HG03571 (cell line): ENCODE data around the gene MUCL3.
"Not testable (repeated sequence)": the region's sequence is repeated elsewhere in the genome, so short reads cannot be mapped to it uniquely, and the experiment has no call there.

ENCODE experiments used
- ATAC-seq: cut with Tn5 transposase; IDR thresholded peaks from one replicate; pipeline ENCODE4 v1.9.1; 2021; ENCODE audit not compliant: unreplicated experiment

Gene MUCL3

GRCh38 chr6:30908700-30909099 lies 32.1 kb upstream of the MUCL3 start:
- no peak for ATAC-seq

GRCh38 chr6:30910473-30910872 lies 30.3 kb upstream of the MUCL3 start:
- not testable (repeated sequence) for ATAC-seq

GRCh38 chr6:30912746-30913520 lies 27.8 kb upstream of the MUCL3 start:
- ATAC-seq, result no peak

GRCh38 chr6:30913721-30914075 lies 27.1 kb upstream of the MUCL3 start:
- peak; percentile 21 for ATAC-seq

- peak; percentile 79 for ATAC-seq
Observed at GRCh38 chr6:30914076-30914853, 26.5 kb upstream of the MUCL3 start, which contains the start of gene VARS2. VARS2 (plus strand) TSS chr6:30914238; CDS start chr6:30914837, 599 bp downstream.

- no peak for ATAC-seq
Observed at GRCh38 chr6:30914854-30915590, 25.8 kb upstream of the MUCL3 start.

- ATAC-seq, result no peak
Observed at GRCh38 chr6:30915591-30915946, 25.2 kb upstream of the MUCL3 start.

GRCh38 chr6:30917041-30917440 lies 23.7 kb upstream of the MUCL3 start:
- ATAC-seq, result no peak

GRCh38 chr6:30917487-30917886 lies 23.3 kb upstream of the MUCL3 start:
- ATAC-seq, result no peak

- ATAC-seq, result no peak
Observed at GRCh38 chr6:30918670-30919069, 22.1 kb upstream of the MUCL3 start.

- ATAC-seq, result no peak
Observed at GRCh38 chr6:30922447-30922852, 18.3 kb upstream of the MUCL3 start.

GRCh38 chr6:30924040-30924627 lies 16.6 kb upstream of the MUCL3 start:
- not testable (repeated sequence) for ATAC-seq

GRCh38 chr6:30926644-30927043 lies 14.1 kb upstream of the MUCL3 start:
- no peak for ATAC-seq

- ATAC-seq, result not testable (repeated sequence)
Observed at GRCh38 chr6:30927080-30927479, 13.7 kb upstream of the MUCL3 start.

GRCh38 chr6:30928677-30929076 lies 12.1 kb upstream of the MUCL3 start:
- ATAC-seq, result no peak

GRCh38 chr6:30930506-30930905 lies 10.3 kb upstream of the MUCL3 start:
- ATAC-seq, result no peak

- no peak for ATAC-seq
Observed at GRCh38 chr6:30931272-30931671, 9.5 kb upstream of the MUCL3 start.

GRCh38 chr6:30931969-30932645 lies 8.7 kb upstream of the MUCL3 start, which contains the start of gene SFTA2:
SFTA2 (minus strand) TSS chr6:30932170; CDS start chr6:30932096, 74 bp downstream.
- no peak for ATAC-seq

GRCh38 chr6:30932665-30933365 lies 8.0 kb upstream of the MUCL3 start:
- ATAC-seq, result no peak

- ATAC-seq, result no peak
Observed at GRCh38 chr6:30935018-30935417, 5.8 kb upstream of the MUCL3 start.
